ENCODE measurements around the gene PEX16. TPM values are rescaled to one million over a fixed set of nuclear protein-coding genes. Genes with fewer than 3 reads are reported as not detected.

PEX16 gene
- total RNA-seq, 3 donors from 2014 or later (not counting 1 experiment from before 2014, with no cell fraction given), result 61.3 to 75.8 (median 67.6) TPM

- H3K27ac ChIP-seq (ENCODE audit: low read length), result no peak overlapping the region
- Mint-ChIP-seq H3K4me1 (peaks cover 36 to 41% of the 10 kb centered on the region in 2 donors), H3K27ac (no peak overlapping the region), H3K36me3 (no peaks in the 10 kb centered on the region), H3K27me3 (ENCODE audit: low read depth in 2 of 2) (peaks cover 6% of the 10 kb centered on the region in 2 donors), H3K9me3 (no peaks in the 10 kb centered on the region), H3K4me3 (no peak overlapping the region)
- no peaks in the 10 kb centered on the region for H3K9me3 ChIP-seq (ENCODE audit: control insufficient read depth, insufficient read depth, low read length)
- intact Hi-C loops (cut with micrococcal nuclease), result no loop called here
- H3K27me3 ChIP-seq (ENCODE audit: control insufficient read depth, insufficient read depth, low read length), result peaks cover 6% of the 10 kb centered on the region
- WGBS (ENCODE audit: insufficient coverage), result 95% methylated on average over 12 of the region's 12 CpGs
- no peak overlapping the region for H3K4me3 ChIP-seq (ENCODE audit: low read length)
- TF ChIP-seq, protein P1, sequence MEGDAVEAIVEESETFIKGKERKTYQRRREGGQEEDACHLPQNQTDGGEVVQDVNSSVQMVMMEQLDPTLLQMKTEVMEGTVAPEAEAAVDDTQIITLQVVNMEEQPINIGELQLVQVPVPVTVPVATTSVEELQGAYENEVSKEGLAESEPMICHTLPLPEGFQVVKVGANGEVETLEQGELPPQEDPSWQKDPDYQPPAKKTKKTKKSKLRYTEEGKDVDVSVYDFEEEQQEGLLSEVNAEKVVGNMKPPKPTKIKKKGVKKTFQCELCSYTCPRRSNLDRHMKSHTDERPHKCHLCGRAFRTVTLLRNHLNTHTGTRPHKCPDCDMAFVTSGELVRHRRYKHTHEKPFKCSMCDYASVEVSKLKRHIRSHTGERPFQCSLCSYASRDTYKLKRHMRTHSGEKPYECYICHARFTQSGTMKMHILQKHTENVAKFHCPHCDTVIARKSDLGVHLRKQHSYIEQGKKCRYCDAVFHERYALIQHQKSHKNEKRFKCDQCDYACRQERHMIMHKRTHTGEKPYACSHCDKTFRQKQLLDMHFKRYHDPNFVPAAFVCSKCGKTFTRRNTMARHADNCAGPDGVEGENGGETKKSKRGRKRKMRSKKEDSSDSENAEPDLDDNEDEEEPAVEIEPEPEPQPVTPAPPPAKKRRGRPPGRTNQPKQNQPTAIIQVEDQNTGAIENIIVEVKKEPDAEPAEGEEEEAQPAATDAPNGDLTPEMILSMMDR (IDR thresholded peaks at IDR 0.05), result no peak
- DNase-seq (no peak), ATAC-seq (no peak)
- peaks cover 63% of the 10 kb centered on the region for H3K4me1 ChIP-seq (ENCODE audit: control insufficient read depth, insufficient read depth, low read length)
- no peaks in the 10 kb centered on the region for H3K36me3 ChIP-seq (ENCODE audit: control insufficient read depth, insufficient read depth, low read length)
Measured at GRCh38 chr11:45926536-45927331, 9.1 kb upstream of the PEX16 start.

GRCh38 chr11:45926001-45926401, 8.3 kb upstream of the PEX16 start:
- WGBS (ENCODE audit: insufficient coverage), result 96% methylated on average over 12 of the region's 12 CpGs
- H3K36me3 ChIP-seq (ENCODE audit: control insufficient read depth, insufficient read depth, low read length), result no peaks in the 10 kb centered on the region
- peaks cover 6 to 10% of the 10 kb centered on the region in 2 donors for H3K27me3 Mint-ChIP-seq (ENCODE audit: low read depth in 2 of 2)
- TF ChIP-seq, protein P1 (IDR thresholded peaks at IDR 0.05), result no peak
- H3K27ac Mint-ChIP-seq, result no peak overlapping the region
- H3K4me1 ChIP-seq (ENCODE audit: control insufficient read depth, insufficient read depth, low read length), result peaks cover 59% of the 10 kb centered on the region
- no peaks in the 10 kb centered on the region for H3K9me3 ChIP-seq (ENCODE audit: control insufficient read depth, insufficient read depth, low read length)
- H3K27ac ChIP-seq (ENCODE audit: low read length), result no peak overlapping the region
- H3K9me3 Mint-ChIP-seq, result no peaks in the 10 kb centered on the region
- no peak overlapping the region for H3K4me3 Mint-ChIP-seq
- no peak overlapping the region for H3K4me3 ChIP-seq (ENCODE audit: low read length)
- DNase-seq (no peak), ATAC-seq (no peak)
- H3K27me3 ChIP-seq (ENCODE audit: control insufficient read depth, insufficient read depth, low read length), result peaks cover 7% of the 10 kb centered on the region
- intact Hi-C loops (cut with micrococcal nuclease), result no loop called here
- H3K36me3 Mint-ChIP-seq, result no peaks in the 10 kb centered on the region
- H3K4me1 Mint-ChIP-seq, result peaks cover 29 to 39% of the 10 kb centered on the region in 2 donors

DNA sequence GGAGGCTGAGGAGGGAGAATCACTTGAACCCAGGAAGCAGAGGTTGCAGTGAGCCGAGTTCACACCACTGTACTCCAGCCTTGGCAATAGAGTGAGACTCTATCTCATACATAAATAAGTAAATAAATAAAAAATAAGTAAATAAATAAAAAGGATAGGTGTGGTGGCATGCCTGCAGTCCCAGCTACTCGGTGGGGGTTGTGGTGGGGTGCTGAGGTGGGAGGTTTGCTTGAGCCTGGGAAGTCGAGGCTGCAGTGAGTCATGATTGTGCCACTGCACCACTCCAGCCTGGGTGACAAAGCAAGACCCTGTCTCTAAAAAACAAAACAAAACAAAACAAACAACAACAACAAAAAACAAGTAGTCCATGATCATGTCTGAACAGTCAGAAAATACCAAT, 7.9 kb upstream of the PEX16 start:
- no peak for DNase-seq
- WGBS (ENCODE audit: insufficient coverage), result 85% methylated on average over 2 of the region's 3 CpGs
- intact Hi-C loops (cut with micrococcal nuclease), result no loop called here
- Histone ChIP-seq H3K4me3 (ENCODE audit: low read length) (no peak overlapping the region), H3K9me3 (ENCODE audit: control insufficient read depth, insufficient read depth, low read length) (no peaks in the 10 kb centered on the region), H3K4me1 (ENCODE audit: control insufficient read depth, insufficient read depth, low read length) (peaks cover 56% of the 10 kb centered on the region), H3K27me3 (ENCODE audit: control insufficient read depth, insufficient read depth, low read length) (peaks cover 7% of the 10 kb centered on the region), H3K36me3 (ENCODE audit: control insufficient read depth, insufficient read depth, low read length) (no peaks in the 10 kb centered on the region), H3K27ac (ENCODE audit: low read length) (no peak overlapping the region)
- ATAC-seq, result no peak
- no peak overlapping the region for H3K4me3 Mint-ChIP-seq
- H3K27ac Mint-ChIP-seq, result no peak overlapping the region
- TF ChIP-seq, protein P1 (IDR thresholded peaks at IDR 0.05), result no peak
- H3K27me3 Mint-ChIP-seq (ENCODE audit: low read depth in 2 of 2), result peaks cover 6 to 10% of the 10 kb centered on the region in 2 donors
- no peaks in the 10 kb centered on the region for H3K36me3 Mint-ChIP-seq
- peaks cover 25 to 35% of the 10 kb centered on the region in 2 donors for H3K4me1 Mint-ChIP-seq
- no peaks in the 10 kb centered on the region for H3K9me3 Mint-ChIP-seq
